Fibroblast of peridontal ligament (primary cell): ENCODE data around the gene INSIG1.

ENCODE experiments used
- DNase-seq: peaks from one replicate; pipeline ENCODE4 v3.0.0-alpha.2; 2010; ENCODE audit errors: extremely low read depth

INSIG1 gene

DNA sequence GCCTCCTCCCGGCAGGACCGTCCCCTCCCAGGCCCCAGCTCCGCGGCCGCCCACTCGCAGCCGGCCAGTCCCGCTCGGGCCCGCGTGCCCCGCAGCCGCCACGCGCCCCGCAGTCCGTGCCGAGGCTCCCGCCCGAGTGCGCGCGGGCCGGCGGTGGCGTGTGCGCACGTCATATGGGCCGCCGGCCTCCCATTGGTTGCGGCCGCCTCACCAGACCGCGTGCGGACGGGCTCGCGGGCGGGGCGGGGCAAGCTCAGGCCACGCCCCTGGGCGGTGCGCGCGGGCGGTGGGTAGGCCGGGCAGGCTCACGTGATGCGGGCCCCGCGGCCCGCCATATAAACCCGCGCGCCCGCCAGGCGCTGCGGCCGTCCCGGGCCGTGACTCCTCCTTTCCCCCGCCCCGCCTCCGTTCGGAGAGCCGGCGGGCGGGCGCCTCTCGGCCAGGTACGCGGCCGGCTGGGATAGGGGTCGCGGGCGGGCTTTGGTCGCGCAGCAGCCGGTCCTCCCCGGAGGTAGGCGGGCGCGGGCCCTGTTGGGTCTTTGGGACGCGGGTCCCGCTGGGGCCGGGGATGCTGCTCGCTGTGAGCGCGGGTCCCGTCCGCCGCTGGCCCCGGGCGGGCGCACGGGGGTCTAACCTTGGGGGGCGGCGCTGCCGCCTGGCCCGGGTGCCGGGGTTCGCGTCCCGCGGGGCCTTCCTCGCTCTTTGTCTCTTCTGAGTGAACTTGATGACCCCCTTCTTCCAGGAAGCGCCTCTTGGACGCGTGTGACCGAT lies at the start of gene INSIG1:
INSIG1 (plus strand) TSS at position 362 of the 771 bp plus-strand sequence; CDS start at position 770, 408 bp downstream.
- peak; percentile 88 for DNase-seq

DNA sequence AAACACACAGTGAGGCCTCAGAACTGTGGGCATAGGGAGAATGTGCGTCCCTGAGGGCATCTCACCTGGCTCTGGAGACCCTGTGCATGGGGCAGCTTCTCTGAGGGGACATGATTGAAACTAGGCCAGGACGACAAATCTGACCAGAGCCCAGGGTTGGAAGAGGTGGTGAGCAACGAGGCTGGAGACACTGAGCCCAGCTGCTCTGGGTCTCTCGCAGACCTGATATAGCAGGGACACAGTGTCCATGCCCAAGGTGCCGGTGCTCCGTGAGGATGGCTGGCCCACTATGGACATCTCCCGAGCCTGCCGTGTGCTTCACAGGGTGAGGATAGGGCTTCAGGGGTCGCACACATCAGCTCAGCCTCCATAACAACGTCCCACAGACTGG lies 49.3 kb upstream of the INSIG1 start:
- no peak for DNase-seq

- no peak for DNase-seq
Observed at GRCh38 chr7:155251831-155252230, 45.8 kb upstream of the INSIG1 start.

DNA sequence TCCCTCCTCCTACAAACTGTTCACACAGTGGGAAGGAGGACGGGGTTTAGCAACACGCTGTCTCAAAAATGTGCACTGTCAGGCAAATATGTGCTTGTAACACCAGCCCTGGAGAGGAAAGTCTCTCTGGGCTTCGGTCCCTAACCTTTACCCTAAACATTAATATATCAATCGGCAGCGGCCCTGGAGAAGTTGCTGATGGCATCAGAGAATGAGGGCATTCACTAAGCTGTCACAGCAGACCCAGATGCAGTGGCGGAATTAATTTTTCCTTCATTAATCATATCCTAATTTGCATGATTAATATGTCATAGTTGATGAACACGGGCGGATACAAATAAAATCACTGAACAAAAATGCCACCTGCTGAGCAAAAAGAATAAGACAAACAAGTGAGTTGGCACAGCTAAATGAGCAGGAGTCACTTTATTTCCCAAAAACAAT lies 45.2 kb upstream of the INSIG1 start:
- no peak for DNase-seq

DNA sequence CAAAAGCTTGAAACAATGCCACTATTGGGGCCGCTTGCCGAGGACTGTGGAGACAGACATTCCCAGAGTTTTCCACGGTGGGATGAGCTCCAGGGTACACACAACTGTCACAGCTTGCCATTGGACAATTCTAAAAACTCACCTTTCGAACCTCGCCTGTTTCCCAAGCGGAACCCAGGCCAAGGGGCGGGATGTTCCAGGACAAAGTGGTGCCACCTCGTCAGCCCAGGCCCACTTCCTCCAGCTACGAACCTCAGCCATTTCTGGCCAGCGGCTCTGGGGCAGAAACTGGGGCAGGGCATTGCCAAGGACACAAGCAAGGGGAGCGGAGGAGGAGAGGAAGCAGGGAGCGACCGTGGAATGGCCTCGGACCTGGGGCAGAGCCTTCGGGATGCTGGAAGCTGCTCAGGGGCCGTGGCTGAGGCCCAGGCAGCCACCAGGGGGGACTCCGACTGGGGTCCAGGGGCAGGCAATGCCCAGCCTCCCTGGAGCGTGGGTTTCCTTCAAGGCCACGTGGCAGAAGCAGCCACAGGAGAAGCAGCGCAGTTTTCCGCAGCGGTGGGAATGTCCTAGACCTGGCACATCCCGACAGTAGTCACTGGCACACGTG lies 44.7 kb upstream of the INSIG1 start:
- DNase-seq: no peak

DNA sequence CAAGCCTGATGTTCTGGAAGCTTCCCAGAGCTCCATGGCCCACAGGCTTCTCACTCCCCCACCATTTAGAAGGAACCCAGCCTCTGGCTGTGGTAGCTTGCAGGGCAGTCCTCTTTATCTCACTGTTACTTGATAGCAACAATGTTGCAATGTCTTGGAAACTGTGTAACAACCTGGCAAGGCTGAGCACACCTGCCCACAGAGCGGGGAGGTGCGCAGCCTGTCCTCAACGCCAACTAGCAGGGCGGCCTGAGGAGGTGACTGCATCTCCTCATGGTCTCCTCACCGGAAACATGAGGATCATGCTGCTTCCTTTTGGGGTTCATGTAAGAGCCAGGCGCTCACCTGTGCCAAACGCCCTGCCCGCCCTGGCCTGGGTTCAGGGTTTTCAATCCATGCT lies 43.7 kb upstream of the INSIG1 start:
- no peak for DNase-seq

- no peak for DNase-seq
Observed at GRCh38 chr7:155255071-155255470, 42.6 kb upstream of the INSIG1 start.

GRCh38 chr7:155255621-155256020 lies 42.1 kb upstream of the INSIG1 start:
- no peak for DNase-seq

DNA sequence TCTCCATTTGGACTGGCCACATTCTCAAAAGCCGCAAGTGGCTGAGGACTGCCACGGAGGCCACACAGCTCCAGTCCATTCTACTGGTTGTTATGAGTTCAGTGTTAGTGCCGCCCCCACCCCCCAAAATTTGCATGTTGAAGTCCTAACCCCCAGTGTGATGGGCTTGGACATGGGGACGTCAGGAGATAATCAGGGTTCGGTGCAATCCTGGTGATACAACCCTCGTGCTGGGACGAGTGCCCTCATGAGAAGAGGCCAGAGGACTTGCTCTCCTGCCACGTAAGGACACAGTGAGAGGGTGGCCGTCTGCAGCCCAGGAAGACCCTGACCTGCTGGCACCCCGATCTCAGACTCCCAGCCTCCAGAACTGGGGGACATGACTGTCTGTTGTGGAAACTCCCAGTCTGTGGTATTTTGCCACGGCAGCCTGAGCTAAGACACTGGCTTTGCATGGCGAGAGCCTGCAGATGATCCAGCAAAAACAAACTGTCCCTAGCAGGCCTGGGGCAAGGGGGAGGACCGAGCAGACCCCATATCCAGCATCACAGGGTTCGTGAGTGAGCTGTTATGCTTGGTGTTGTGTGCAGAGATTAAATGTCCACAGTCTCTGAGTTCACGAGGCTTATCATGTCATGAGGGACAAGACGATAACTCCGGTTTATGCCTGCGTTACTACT lies 41.5 kb upstream of the INSIG1 start:
- DNase-seq: no peak

- DNase-seq: peak; percentile 39
Observed at GRCh38 chr7:155256761-155257481, 40.8 kb upstream of the INSIG1 start.

DNA sequence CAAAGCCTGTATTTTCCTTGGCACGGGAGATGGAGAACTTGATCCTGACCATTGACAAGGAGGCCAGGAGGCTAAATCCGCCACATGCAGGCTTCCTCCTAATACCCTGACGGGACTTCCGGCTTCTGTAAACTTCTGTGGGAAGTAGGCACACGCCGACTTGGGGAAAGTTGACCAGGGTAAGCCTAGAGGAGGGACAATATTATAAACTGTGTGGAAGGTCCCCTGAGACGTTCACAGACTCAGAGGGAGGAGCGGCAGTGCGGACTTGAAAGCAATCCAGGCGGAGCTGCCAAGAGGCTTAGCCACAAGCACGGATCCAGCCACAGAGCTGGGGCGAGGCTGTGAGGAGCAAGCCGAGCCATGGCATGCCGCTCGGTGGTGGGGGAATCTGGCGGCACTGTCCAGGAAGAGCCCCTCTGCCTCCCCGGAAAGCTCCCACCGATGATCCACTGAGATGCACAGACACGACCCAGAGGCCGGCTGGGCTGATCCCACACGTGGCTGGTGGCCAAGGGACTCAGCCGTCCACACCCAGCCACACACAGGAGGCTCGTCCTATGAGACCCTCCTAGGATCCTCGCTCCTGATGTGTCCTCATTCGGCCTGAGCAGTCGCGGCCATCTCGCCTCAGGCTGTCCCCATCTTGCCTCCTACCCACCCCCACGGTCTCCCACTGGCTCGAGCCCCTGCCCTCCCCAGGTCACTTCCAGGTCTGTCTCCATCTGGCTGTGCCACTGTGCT lies 40.0 kb upstream of the INSIG1 start:
- DNase-seq: peak; percentile 97

- peak; percentile 96 for DNase-seq
Observed at GRCh38 chr7:155258226-155258560, 39.5 kb upstream of the INSIG1 start.

DNA sequence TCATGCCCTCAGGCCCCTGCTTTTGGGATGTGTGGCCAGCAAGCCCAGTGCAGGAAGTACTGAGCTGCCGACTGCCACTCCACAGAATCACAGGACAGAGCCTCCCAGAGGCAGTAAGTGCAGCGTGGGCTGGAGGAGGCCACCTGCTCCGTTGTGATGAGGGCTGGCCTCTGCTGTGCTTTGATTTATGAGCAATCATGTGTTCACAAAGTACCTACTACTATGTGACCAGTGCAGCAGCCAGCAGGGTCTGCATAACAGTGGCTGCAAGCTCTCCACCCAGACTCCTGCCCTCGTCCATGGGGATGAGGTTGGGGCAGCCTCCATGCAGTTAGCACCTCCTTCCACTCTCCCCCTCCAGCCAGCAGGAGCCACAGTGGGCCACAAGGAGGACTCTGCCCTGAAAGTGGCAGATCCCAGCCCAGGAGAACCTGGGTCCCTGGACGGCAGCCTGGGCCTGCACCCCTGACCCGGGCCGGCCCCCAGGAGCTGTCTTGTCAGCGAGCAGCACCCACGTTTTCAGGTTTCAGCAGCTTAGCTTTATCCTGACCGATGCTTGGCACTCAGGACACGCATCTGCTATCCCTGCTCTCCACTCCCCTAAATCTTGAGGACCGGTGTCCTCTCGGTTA lies 37.7 kb upstream of the INSIG1 start:
- DNase-seq: no peak

DNA sequence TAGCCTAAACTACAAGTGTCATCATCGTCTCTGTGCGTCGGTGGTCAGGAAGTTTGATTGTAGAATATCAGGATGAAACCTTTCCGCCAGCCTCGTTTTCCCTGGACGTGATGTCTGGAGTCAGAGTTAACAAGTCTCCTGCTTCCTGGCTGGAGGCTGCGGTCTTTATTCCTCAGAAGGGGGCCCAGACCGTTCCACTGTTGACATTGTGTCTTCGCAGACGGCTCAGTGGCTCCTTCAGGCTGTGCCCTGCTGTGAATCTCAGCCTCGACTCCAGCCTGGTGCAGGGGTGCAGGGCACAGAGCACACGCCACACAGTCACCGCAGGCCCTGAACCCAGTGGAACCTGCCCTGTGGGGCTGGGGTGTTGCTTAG lies 37.2 kb upstream of the INSIG1 start:
- no peak for DNase-seq

GRCh38 chr7:155261031-155261985 lies 36.4 kb upstream of the INSIG1 start:
- no peak for DNase-seq

DNA sequence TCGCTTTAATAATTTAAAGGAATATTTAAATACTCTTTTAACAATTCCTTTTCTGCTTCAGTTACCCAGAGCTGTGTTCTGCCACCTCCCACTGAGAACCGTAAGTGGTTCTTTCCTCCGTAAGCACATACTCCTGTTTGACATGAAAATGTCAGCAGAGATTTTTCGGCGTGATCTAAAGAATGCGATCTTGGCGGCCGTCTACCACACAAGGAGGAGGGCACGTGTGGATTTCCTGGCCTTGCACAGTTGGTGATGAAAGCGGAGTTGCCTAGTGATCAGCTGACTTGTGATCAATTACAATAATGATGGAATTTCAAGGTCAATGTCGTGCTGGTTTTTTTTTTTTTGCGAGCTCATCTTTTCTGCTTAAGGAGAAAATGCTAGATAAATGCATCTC lies 35.6 kb upstream of the INSIG1 start:
- no peak for DNase-seq

- no peak for DNase-seq
Observed at GRCh38 chr7:155263051-155263450, 34.6 kb upstream of the INSIG1 start.

- no peak for DNase-seq
Observed at GRCh38 chr7:155263581-155264143, 34.0 kb upstream of the INSIG1 start.

DNA sequence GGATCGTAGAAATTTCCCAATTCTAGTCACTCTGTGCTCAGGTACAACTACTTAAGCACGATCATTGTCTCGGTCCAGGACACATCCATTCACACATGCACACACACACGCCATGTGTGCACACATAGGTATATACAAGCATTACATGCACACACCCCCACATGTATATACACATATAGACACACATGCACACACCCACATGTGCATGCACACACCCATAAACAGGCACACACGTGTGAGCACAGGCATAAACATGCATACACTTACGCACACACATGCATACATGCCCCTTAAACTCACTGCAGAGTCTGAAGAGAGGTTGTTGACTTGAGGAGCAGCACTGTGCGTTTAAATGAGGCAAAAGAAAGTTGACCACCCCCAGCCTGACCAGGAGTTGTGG lies 32.5 kb upstream of the INSIG1 start:
- DNase-seq: no peak

DNA sequence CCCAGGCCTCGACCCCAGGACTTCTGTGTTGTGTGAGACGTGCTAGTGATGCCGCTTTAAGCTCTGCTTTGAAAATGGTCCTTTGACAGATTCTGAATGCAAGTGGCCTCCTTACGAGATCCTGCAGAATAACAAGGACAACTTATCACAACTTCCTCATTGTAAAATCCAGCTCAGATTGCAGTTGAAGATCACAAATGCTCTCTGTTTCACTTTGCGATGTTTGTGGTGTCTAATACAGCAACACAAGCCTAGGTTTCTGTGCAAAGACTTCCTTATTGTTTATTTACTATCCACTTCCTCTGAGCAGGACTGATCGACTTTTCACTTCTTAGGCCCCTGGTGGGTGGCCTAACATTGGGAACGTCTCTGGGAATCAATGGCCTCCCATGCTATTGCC lies 31.7 kb upstream of the INSIG1 start:
- no peak for DNase-seq
